Chondrocyte (in vitro differentiated cells): ENCODE measurements around the gene TGFBR3. TPM values are rescaled to one million over a fixed set of nuclear protein-coding genes. Genes with fewer than 3 reads are reported as not detected.

ENCODE experiments used
- DNase-seq: peaks from one replicate; pipeline ENCODE4 v3.0.0; 2021; ENCODE audit warnings: mixed read lengths, low spot score
- H3K27ac Mint-ChIP-seq: one replicate; pipeline ENCODE4 v1.8.0; 2021; ENCODE audit warnings: mild to moderate bottlenecking, moderate library complexity, mixed read lengths; ENCODE audit not compliant: unreplicated experiment
- H3K27me3 Mint-ChIP-seq: 2 replicates; pipeline ENCODE4 v1.8.0; 2021; ENCODE audit warnings: low read depth, mixed read lengths
- H3K36me3 Mint-ChIP-seq: 2 replicates; pipeline ENCODE4 v1.8.0; 2021; ENCODE audit warnings: low read depth, mixed read lengths
- H3K4me1 Mint-ChIP-seq: 2 replicates; pipeline ENCODE4 v1.8.0; 2021; ENCODE audit warnings: low read depth, mild to moderate bottlenecking, mixed read lengths
- H3K4me3 Mint-ChIP-seq: one replicate; pipeline ENCODE4 v1.8.0; 2021; ENCODE audit warnings: mild to moderate bottlenecking, moderate library complexity, mixed read lengths; ENCODE audit not compliant: unreplicated experiment
- H3K9me3 Mint-ChIP-seq: 2 replicates; pipeline ENCODE4 v1.8.0; 2021; ENCODE audit warnings: low read depth, mixed read lengths
- total RNA-seq: library from RNA; stranded (reverse); gene quantifications from 3 replicates; pipeline ENCODE4 v1.2.1, GENCODE V29; 2021
- TF ChIP-seq, protein P1 (sequence below): fragments of 200-600 bp; sonication (generic); IDR thresholded peaks from 2 replicates; pipeline ENCODE4 v1.5.0; 2021; ENCODE audit warnings: antibody characterized with exemption, mild to moderate bottlenecking, moderate library complexity

The TGFBR3 gene
- total RNA-seq, 1 donor from 2014 or later, result 1.4 TPM

DNA sequence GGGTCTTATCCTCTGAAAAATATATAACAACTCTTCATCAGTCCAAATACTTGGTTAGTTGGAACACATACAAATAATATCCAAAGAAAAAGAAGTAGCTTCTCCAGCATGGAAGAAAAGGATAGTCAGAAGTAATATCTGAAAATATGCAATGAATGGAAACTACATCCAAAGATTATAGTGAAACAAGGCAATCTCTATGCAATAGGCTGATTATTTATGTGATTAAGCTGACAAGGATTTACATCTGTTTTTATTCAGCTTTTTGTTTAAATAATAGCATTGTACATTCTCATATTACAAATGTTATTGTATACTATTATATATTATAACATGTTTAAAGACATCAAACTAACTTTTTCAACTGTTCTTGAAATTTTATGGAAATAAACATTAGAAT is 15.3 kb upstream of the TGFBR3 start:
- TF ChIP-seq, protein P1, sequence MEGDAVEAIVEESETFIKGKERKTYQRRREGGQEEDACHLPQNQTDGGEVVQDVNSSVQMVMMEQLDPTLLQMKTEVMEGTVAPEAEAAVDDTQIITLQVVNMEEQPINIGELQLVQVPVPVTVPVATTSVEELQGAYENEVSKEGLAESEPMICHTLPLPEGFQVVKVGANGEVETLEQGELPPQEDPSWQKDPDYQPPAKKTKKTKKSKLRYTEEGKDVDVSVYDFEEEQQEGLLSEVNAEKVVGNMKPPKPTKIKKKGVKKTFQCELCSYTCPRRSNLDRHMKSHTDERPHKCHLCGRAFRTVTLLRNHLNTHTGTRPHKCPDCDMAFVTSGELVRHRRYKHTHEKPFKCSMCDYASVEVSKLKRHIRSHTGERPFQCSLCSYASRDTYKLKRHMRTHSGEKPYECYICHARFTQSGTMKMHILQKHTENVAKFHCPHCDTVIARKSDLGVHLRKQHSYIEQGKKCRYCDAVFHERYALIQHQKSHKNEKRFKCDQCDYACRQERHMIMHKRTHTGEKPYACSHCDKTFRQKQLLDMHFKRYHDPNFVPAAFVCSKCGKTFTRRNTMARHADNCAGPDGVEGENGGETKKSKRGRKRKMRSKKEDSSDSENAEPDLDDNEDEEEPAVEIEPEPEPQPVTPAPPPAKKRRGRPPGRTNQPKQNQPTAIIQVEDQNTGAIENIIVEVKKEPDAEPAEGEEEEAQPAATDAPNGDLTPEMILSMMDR, result no peak
- Mint-ChIP-seq H3K27ac (no peak overlapping the region), H3K4me1 (peaks cover 11% of the 10 kb centered on the region), H3K27me3 (peaks cover 2% of the 10 kb centered on the region), H3K36me3 (no peaks in the 10 kb centered on the region), H3K9me3 (no peaks in the 10 kb centered on the region), H3K4me3 (no peak overlapping the region)
- DNase-seq, result no peak

DNA sequence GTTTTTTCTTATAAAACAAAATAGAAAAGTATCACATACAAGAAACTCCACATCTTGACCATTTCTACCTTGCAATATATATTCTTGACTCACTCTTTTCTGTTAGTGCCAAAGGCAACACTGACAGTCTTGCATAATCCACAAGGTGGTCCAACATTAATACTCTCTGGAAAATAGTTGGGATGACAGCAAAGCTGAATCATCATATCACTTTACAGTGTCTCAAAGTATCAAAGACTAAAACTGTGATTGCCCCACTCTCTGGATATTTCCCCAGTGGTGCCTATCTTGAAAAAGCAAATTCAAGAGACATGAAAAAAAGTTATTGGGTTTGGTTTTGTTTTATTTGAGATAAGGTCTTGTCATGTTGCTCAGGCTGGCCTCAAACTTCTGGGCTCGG is 14.6 kb upstream of the TGFBR3 start:
- DNase-seq, result no peak
- Mint-ChIP-seq H3K4me3 (no peak overlapping the region), H3K27me3 (peaks cover 6% of the 10 kb centered on the region), H3K9me3 (no peaks in the 10 kb centered on the region), H3K4me1 (peaks cover 11% of the 10 kb centered on the region), H3K36me3 (no peaks in the 10 kb centered on the region), H3K27ac (no peak overlapping the region)
- TF ChIP-seq, protein P1, result no peak

DNA sequence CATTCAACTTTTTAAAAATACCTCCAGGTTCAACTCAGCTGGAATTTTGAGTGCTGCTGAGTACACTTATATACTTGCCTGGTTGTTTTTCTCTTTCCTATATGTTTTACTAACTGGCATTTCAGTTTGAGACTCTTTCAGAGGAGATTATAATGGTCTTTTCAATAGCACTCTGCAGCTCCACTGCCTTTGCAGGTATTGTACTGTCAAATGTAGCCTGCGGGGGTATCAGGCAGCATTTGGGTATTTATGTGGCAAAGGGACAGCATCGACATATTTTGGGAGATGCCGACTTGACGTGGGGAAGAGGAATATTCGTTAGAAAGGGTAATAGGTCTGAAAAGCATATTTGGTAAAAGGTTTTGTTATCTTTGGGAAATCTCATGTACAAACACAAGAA is 11.1 kb upstream of the TGFBR3 start:
- H3K9me3 Mint-ChIP-seq, result no peaks in the 10 kb centered on the region
- peaks cover 11% of the 10 kb centered on the region for H3K27me3 Mint-ChIP-seq
- DNase-seq, result no peak
- no peak overlapping the region for H3K4me3 Mint-ChIP-seq
- H3K4me1 Mint-ChIP-seq, result peaks cover 16% of the 10 kb centered on the region
- TF ChIP-seq, protein P1, result no peak
- peaks cover 2% of the 10 kb centered on the region for H3K36me3 Mint-ChIP-seq
- no peak overlapping the region for H3K27ac Mint-ChIP-seq

DNA sequence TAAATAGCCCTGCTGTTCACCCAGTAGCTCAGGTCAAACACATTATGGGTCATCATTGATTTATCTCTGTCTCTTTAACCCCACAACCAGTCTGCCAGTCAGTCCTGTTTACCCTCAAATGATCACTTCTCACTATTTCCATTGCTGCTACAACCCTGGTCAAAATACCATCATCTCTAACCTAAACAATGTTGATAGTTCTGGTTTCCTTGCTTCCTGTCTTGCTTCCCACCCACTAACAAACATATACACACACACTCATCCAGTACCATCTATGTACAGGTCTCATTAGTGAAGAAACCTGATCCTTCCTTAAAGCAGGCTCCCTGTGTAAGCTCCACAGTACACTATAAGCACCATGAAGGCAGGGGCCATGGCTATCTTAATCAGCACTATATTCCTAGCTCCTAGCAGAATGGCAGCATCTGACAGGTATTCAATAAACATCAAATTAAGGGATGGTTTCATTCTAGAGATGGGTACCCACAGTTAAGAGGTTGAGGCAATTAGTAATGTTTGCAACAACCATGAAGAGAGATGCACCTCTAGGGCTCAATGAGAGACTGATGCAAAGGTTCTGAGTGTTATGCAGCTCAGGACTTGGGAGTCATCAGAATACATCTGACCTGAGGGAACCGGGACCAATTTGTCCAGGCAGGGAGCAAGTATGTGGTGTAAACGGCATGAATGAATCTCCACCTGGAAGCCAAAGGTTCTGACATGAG is 10.0 kb upstream of the TGFBR3 start:
- no peak for DNase-seq
- Mint-ChIP-seq H3K4me3 (no peak overlapping the region), H3K36me3 (peaks cover 2% of the 10 kb centered on the region), H3K9me3 (no peaks in the 10 kb centered on the region), H3K4me1 (peaks cover 21% of the 10 kb centered on the region), H3K27me3 (peaks cover 11% of the 10 kb centered on the region), H3K27ac (no peak overlapping the region)
- TF ChIP-seq, protein P1, result no peak

DNA sequence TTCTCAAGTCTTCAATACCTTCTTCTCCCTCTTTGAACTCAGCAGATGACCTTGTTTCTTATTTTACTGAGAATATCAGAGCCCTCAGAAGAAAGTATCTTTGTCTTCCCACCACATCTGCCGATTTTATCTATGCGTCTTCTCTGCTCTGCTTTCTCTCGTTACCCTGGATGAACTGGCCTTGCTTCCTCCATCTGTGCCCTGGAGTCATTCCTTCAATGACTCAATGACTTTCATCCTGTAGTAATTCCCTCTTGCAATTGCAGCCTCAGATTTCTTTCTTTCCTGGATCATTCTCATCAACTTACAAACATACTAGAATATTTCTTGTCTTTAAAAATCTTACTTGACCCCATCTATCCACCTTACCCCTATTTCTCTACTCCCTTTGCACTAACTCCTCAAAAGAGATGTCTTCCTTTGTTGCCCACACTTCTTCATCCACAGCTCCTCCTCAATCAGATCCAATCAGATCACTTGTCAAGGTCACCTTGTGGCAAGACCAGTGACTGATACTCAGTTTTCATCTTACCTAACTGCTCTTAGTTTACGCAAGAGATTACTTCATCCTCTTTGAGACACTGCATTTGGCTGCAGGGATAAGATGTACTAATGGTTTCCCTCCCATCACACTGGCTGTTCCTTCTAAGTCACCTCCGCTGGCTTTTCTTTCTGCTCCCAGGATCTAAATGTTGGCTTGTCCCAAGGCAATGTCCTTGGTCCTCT is 8.2 kb upstream of the TGFBR3 start:
- DNase-seq, result no peak
- Mint-ChIP-seq H3K4me3 (no peak overlapping the region), H3K36me3 (peaks cover 2% of the 10 kb centered on the region)

More for the DNA sequence above, 8.2 kb upstream of the TGFBR3 start:
- H3K4me1 Mint-ChIP-seq, result peaks cover 13% of the 10 kb centered on the region
- H3K27me3 Mint-ChIP-seq, result peaks cover 11% of the 10 kb centered on the region
- no peaks in the 10 kb centered on the region for H3K9me3 Mint-ChIP-seq
- no peak overlapping the region for H3K27ac Mint-ChIP-seq
- TF ChIP-seq, protein P1, result no peak
